Vagina (tissue), 2 donors: ENCODE results near the gene HOXA7.

ENCODE experiments used
- POLR2A ChIP-seq, 2 donors: fragments of 450-650 bp; IDR thresholded peaks; one replicate each; pipeline ENCODE4 v1.6.1; 2017; ENCODE audit warnings: antibody characterized with exemption in 2 of 2, mild to moderate bottlenecking in 2 of 2, moderate library complexity in 2 of 2
- POLR2AphosphoS5 ChIP-seq, 2 donors: sonication (generic); formaldehyde crosslinking; IDR thresholded peaks; one replicate each; pipeline ENCODE4 v1.9.0; 2017; ENCODE audit warnings: antibody characterized with exemption in 2 of 2, mild to moderate bottlenecking in 2 of 2, low read depth in 1 of 2; ENCODE audit not compliant: insufficient read depth in 1 of 2
- TF ChIP-seq, protein P1 (sequence below), 3 experiments: fragments of 450-650 bp in 2 of 3; fragments of 200-600 bp in 1 of 3; sonication (generic) in 1 of 3; IDR thresholded peaks; one replicate each; pipeline ENCODE4 v1.5.1; 2017 to 2019; ENCODE audit warnings: antibody characterized with exemption in 3 of 3, mild to moderate bottlenecking in 2 of 3, moderate library complexity in 2 of 3

DNA sequence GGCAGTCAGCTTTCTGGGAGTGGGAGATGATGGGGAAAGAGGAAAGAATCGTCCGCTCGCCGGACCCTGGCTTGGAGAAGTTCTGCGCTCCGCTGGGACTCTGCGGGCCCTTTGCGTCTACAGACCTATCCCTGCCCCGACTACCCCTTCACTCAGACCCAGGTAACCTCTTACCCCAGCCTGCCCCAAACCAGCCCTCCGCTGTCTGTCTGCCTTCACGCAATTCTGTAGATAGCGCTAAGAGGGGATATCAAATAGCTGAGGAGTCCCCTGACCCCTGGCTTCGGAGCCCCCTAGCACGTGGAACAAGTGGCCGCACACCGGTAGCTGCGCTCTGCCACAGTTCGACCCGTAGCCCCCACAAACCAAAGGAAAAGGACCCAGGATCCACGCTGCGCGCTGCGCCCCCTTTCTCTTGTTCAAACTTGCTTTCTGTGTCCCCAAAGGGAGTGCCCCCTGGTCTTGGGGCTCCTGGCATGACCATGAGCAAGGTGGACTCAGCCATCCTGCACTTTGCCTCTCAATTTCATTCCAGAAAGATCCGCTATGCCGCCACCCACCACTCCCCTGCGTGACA, 32.9 kb downstream of the HOXA7 start:
- TF ChIP-seq POLR2A (IDR thresholded peaks at IDR 0.05), result no peak
- TF ChIP-seq, protein P1, sequence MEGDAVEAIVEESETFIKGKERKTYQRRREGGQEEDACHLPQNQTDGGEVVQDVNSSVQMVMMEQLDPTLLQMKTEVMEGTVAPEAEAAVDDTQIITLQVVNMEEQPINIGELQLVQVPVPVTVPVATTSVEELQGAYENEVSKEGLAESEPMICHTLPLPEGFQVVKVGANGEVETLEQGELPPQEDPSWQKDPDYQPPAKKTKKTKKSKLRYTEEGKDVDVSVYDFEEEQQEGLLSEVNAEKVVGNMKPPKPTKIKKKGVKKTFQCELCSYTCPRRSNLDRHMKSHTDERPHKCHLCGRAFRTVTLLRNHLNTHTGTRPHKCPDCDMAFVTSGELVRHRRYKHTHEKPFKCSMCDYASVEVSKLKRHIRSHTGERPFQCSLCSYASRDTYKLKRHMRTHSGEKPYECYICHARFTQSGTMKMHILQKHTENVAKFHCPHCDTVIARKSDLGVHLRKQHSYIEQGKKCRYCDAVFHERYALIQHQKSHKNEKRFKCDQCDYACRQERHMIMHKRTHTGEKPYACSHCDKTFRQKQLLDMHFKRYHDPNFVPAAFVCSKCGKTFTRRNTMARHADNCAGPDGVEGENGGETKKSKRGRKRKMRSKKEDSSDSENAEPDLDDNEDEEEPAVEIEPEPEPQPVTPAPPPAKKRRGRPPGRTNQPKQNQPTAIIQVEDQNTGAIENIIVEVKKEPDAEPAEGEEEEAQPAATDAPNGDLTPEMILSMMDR (IDR thresholded peaks at IDR 0.05), result no peak
- TF ChIP-seq POLR2AphosphoS5 (IDR thresholded peaks at IDR 0.05; ENCODE audit: insufficient read depth in 1 of 2, low read depth in 1 of 2), result no peak
